WERI-Rb-1 (cell line): ENCODE measurements around the gene NUS1.
"Not testable (repeated sequence)": the region's sequence is repeated elsewhere in the genome, so short reads cannot be mapped to it uniquely, and the experiment has no call there.

Source experiments
- DNase-seq: peaks from one replicate; pipeline ENCODE4 v3.0.0-alpha.2; 2020
- H3K27ac ChIP-seq: fragments of 250-450 bp; sonication (Bioruptor Pico); 2 replicates; pipeline ENCODE4 v1.5.1; 2020; ENCODE audit warnings: mild to moderate bottlenecking, moderate library complexity
- H3K27me3 ChIP-seq: fragments of 250-450 bp; sonication (Bioruptor Pico); 2 replicates; pipeline ENCODE4 v1.5.1; 2021; ENCODE audit warnings: mild to moderate bottlenecking, low read depth, moderate library complexity; ENCODE audit not compliant: insufficient read depth, severe bottlenecking
- H3K36me3 ChIP-seq: fragments of 250-450 bp; sonication (Bioruptor Pico); 2 replicates; pipeline ENCODE4 v1.5.1; 2020; ENCODE audit warnings: mild to moderate bottlenecking, moderate library complexity
- H3K4me3 ChIP-seq: 2 replicates; pipeline ENCODE4 v1.5.1; 2011; ENCODE audit warnings: low read depth, mild to moderate bottlenecking, control low read depth, low read length
- H3K9me3 ChIP-seq: fragments of 250-450 bp; sonication (Bioruptor Pico); 2 replicates; pipeline ENCODE4 v1.5.1; 2021; ENCODE audit warnings: mild to moderate bottlenecking, moderate library complexity; ENCODE audit not compliant: severe bottlenecking
- CTCF ChIP-seq: IDR thresholded peaks from 2 replicates; pipeline ENCODE4 v1.5.1; 2011; ENCODE audit warnings: low read depth, mild to moderate bottlenecking, control low read depth, inconsistent platforms, low read length

Gene NUS1

GRCh38 chr6:117653949-117654348 is 21.3 kb upstream of the NUS1 start:
- no peaks in the 10 kb centered on the region for H3K27me3 ChIP-seq
- no peaks in the 10 kb centered on the region; the same call in 1 of the 2 replicates for H3K36me3 ChIP-seq
- DNase-seq: no peak
- no peaks in the 10 kb centered on the region for H3K9me3 ChIP-seq
- TF ChIP-seq CTCF: no peak
- no peak overlapping the region for H3K4me3 ChIP-seq
- H3K27ac ChIP-seq: no peak overlapping the region

DNA sequence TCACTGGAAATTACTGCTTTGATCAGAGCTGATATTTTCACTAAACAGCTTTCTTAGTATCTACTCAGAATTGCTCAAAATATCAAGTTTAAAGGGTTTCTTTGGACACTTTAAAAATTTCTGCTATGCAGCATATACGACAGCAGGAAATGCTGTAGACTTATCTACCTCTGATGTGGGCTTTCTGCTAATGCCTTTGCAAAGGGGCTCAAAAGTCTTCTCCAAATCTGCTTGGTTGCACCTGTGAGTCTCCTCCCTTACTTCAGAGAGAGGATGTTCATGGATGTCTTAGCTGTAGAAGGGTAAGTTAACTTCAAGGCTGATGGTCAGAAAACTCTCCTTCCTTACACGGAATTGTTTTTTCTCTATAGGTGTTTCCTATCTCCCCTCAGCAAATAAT is 19.9 kb upstream of the NUS1 start:
- Histone ChIP-seq H3K4me3 (no peak overlapping the region), H3K9me3 (no peaks in the 10 kb centered on the region), H3K27me3 (no peaks in the 10 kb centered on the region), H3K36me3 (no peaks in the 10 kb centered on the region; the same call in 1 of the 2 replicates), H3K27ac (no peak overlapping the region)
- no peak for DNase-seq
- no peak for TF ChIP-seq CTCF

DNA sequence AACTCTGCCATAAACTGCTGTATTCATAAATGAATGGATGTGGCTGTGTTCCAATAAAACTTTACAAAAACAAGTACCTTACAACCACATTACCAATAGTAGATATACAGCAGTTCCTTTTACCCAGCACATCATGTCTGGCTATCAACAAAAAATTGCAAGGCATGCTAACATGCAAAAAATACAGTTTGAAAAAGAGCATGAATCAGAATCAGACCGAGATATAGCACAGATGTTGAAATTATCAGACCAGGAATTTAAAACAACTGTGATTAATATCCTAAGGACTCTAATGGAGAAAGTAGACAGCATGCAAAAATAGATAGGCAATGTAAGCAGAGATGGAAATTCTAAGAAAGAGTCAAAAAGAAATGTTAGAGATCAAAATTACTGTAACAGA is 8.4 kb upstream of the NUS1 start:
- Histone ChIP-seq H3K4me3 (no peak overlapping the region), H3K27me3 (no peaks in the 10 kb centered on the region), H3K27ac (no peak overlapping the region), H3K9me3 (no peaks in the 10 kb centered on the region), H3K36me3 (no peaks in the 10 kb centered on the region)
- no peak for TF ChIP-seq CTCF
- DNase-seq: no peak

DNA sequence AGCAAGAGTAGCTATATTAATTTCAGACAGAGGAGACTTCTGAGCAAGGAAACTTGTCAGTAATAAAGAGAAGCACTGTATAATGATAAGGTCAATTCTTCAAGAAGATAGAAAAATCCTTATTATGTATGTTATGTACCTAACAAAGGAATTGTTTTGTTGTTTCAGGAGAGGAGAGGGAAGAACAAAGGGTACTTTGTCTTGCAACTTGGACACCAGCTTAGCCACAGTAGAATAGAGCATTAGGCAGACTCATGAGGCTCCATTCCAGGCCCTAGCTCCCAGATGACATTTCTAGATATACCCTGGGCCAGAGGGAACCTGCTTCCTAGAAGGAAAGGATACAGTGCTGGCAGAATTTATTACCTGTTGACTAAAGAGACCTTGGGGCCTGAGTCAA is 6.5 kb upstream of the NUS1 start:
- no peak for TF ChIP-seq CTCF
- DNase-seq: no peak

DNA sequence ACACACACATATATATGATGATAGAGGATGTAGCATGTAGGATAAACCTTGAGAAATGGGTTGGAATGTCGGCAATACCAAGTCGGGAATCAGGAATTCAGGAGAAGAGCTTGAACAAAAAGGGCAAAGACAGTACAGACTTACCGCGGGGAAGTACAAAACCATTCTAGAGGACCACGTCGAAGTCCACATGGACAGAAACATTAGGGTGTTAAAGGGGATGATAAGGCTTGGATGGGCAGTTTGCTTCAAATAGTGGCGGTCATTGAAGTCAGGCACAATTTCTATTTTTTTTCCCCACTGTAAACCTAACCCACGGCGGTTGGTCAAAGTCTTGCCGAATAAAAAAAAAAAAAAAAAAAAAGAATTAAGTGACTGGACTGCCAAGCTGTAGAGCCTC is 766 bp upstream of the NUS1 start:
- H3K36me3 ChIP-seq: peaks cover 19% of the 10 kb centered on the region
- no peaks in the 10 kb centered on the region for H3K9me3 ChIP-seq
- no peak for DNase-seq
- H3K27me3 ChIP-seq: no peaks in the 10 kb centered on the region
- peak overlapping the region; percentile 67; the same call in 1 of the 2 replicates for H3K27ac ChIP-seq
- TF ChIP-seq CTCF: no peak
- H3K4me3 ChIP-seq: peak overlapping the region; percentile 84

More for the DNA sequence above, 6.5 kb upstream of the NUS1 start:
- no peak overlapping the region for H3K4me3 ChIP-seq
- H3K36me3 ChIP-seq: no peaks in the 10 kb centered on the region
- H3K27me3 ChIP-seq: no peaks in the 10 kb centered on the region
- no peak overlapping the region for H3K27ac ChIP-seq
- no peaks in the 10 kb centered on the region for H3K9me3 ChIP-seq

DNA sequence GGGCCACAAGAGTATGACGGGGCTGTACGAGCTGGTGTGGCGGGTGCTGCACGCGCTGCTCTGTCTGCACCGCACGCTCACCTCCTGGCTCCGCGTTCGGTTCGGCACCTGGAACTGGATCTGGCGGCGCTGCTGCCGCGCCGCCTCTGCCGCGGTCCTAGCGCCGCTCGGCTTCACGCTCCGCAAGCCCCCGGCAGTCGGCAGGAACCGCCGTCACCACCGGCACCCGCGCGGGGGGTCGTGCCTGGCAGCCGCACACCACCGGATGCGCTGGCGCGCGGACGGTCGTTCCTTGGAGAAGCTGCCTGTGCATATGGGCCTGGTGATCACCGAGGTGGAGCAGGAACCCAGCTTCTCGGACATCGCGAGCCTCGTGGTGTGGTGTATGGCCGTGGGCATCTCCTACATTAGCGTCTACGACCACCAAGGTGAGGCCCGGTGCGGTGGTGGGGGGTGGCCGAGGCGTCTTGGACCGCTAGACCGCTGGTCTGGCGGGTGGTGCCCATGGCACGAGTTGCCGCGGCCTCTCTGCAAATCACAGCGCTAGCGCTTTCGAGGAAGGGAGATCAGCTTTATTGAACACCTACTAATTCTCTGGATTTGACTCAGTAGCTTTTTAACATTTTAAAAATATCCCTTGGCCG is 511 bp downstream of the NUS1 start:
- Histone ChIP-seq H3K4me3 (peak overlapping the region; percentile 84), H3K27ac (peak overlapping the region; percentile 47; the same call in 1 of the 2 replicates), H3K36me3 (peaks cover 25% of the 10 kb centered on the region)
- H3K27me3 ChIP-seq, DNase-seq, H3K9me3 ChIP-seq: not testable (repeated sequence)
